Measurements from ENCODE around the gene DPP6. TPM values are rescaled to one million over a fixed set of nuclear protein-coding genes. Genes with fewer than 3 reads are reported as not detected.

Gene DPP6
- total and polyA plus RNA-seq, 2 experiments from 2014 or later: not detected

- Histone ChIP-seq H3K27ac (ENCODE audit: low read depth) (no peak overlapping the region), H3F3A (replicated peaks; ENCODE audit: low read depth) (no peaks in the 10 kb centered on the region), H3K4me2 (no peak overlapping the region), H3K36me3 (ENCODE audit: insufficient read depth) (peaks cover 32% of the 10 kb centered on the region; the same call in 1 of the 2 replicates), H3K4me1 (ENCODE audit: insufficient read depth) (no peaks in the 10 kb centered on the region), H3K9me2 (ENCODE audit: insufficient read depth) (no peaks in the 10 kb centered on the region), H3K4me3 (no peak overlapping the region), H2AFZ (no peak overlapping the region), H3K27me3 (ENCODE audit: insufficient read depth) (no peaks in the 10 kb centered on the region), H3K79me2 (replicated peaks; ENCODE audit: insufficient read depth) (no peaks in the 10 kb centered on the region), H4K20me1 (replicated peaks; ENCODE audit: insufficient read depth) (no peaks in the 10 kb centered on the region)
- no peak overlapping the region for H3K4me3 Mint-ChIP-seq
- ATAC-seq (no peak), DNase-seq (ENCODE audit: low spot score) (no peak)
- H3K36me3 Mint-ChIP-seq (ENCODE audit: low read depth): no peaks in the 10 kb centered on the region
- no peaks in the 10 kb centered on the region for H3K9me3 Mint-ChIP-seq
- H3K4me1 Mint-ChIP-seq: peaks cover 2% of the 10 kb centered on the region; the same call in 1 of the 3 replicates
- H3K27ac Mint-ChIP-seq: no peak overlapping the region
- TF ChIP-seq JUNB (IDR thresholded peaks at IDR 0.05; ENCODE audit: unreplicated experiment) (no peak), ZNF462 (CRISPR knock-in tag; IDR thresholded peaks at IDR 0.05) (no peak), CTCF (conservative IDR thresholded peaks at IDR 0.05; ENCODE audit: low read depth in 2 of 2) (no peak), ETS1 (IDR thresholded peaks at IDR 0.05) (no peak), STAT1 (IDR thresholded peaks at IDR 0.05; ENCODE audit: unreplicated experiment) (no peak), NANOG (IDR thresholded peaks at IDR 0.05; ENCODE audit: borderline replicate concordance) (no peak)
- no peaks in the 10 kb centered on the region for H3K27me3 Mint-ChIP-seq (ENCODE audit: insufficient read depth, low read depth, poor library complexity)
These were observed 417.5 kb downstream of the DPP6 start for GRCh38 chr7:154469652-154470051.
